BJ (cell line): ENCODE data around the gene CHMP1A. TPM values are rescaled to one million over a fixed set of nuclear protein-coding genes. Genes with fewer than 3 reads are reported as not detected.
"Not testable (repeated sequence)": the region's sequence is repeated elsewhere in the genome, so short reads cannot be mapped to it uniquely, and the experiment has no call there.

ENCODE experiments used
- CTCF ChIA-PET: fragments of 350-600 bp; formaldehyde crosslinking; extraction: SDS; loops from one replicate; lab custom pipeline; 2021; ENCODE audit warnings: antibody characterized with exemption, inconsistent platforms; lab: Yijun Ruan, JAX
- POLR2A ChIA-PET: fragments of 300-600 bp; sonication (Branson Sonifier 250); formaldehyde crosslinking; extraction: SDS; loops from one replicate; lab custom pipeline; 2021; ENCODE audit warnings: antibody characterized with exemption; lab: Charles Lee
- DNase-seq: peaks from one replicate; pipeline ENCODE4 v3.0.0-alpha.2; 2011; ENCODE audit warnings: low read depth
- H3K27me3 ChIP-seq: 2 replicates; pipeline ENCODE4 v1.6.0; 2011; ENCODE audit warnings: low read length; ENCODE audit not compliant: control insufficient read depth, insufficient read depth
- H3K36me3 ChIP-seq: 2 replicates; pipeline ENCODE4 v1.5.1; 2011; ENCODE audit warnings: low read length; ENCODE audit not compliant: control insufficient read depth, insufficient read depth
- H3K4me3 ChIP-seq: 2 replicates; pipeline ENCODE4 v1.5.1; 2011; ENCODE audit warnings: low read depth, mild to moderate bottlenecking, control low read depth, low read length
- polyA plus RNA-seq: library from polyadenylated mRNA; depleted of rRNA; stranded (reverse); fragments of >200 nt; gene quantifications from 2 replicates; pipeline ENCODE4 v1.2.3, GENCODE V29; 2011
- TF ChIP-seq, protein P1 (sequence below): IDR thresholded peaks from 2 replicates; pipeline ENCODE4 v1.5.1; 2011; ENCODE audit warnings: low read depth, mild to moderate bottlenecking, control low read depth, inconsistent platforms, low read length, moderate library complexity; ENCODE audit not compliant: insufficient read depth

Gene CHMP1A
- polyA plus RNA-seq, 1 experiment = 105 TPM

GRCh38 chr16:89667633-89668032 is 10.1 kb upstream of the CHMP1A start:
- Histone ChIP-seq H3K4me3 (no peak overlapping the region), H3K36me3 (peaks cover 1% of the 10 kb centered on the region; the same call in 1 of the 2 replicates), H3K27me3 (no peaks in the 10 kb centered on the region)
- DNase-seq = no peak
- CTCF ChIA-PET = interaction anchor here (0.8 kb wide), 1 partner anchor 53 kb away, joined by 3 read pairs; no protein-coding TSS in a partner anchor
- TF ChIP-seq, protein P1, sequence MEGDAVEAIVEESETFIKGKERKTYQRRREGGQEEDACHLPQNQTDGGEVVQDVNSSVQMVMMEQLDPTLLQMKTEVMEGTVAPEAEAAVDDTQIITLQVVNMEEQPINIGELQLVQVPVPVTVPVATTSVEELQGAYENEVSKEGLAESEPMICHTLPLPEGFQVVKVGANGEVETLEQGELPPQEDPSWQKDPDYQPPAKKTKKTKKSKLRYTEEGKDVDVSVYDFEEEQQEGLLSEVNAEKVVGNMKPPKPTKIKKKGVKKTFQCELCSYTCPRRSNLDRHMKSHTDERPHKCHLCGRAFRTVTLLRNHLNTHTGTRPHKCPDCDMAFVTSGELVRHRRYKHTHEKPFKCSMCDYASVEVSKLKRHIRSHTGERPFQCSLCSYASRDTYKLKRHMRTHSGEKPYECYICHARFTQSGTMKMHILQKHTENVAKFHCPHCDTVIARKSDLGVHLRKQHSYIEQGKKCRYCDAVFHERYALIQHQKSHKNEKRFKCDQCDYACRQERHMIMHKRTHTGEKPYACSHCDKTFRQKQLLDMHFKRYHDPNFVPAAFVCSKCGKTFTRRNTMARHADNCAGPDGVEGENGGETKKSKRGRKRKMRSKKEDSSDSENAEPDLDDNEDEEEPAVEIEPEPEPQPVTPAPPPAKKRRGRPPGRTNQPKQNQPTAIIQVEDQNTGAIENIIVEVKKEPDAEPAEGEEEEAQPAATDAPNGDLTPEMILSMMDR = no peak
- POLR2A ChIA-PET = no interaction called here

GRCh38 chr16:89667000-89667399 is 9.5 kb upstream of the CHMP1A start:
- CTCF ChIA-PET = interaction anchor here (0.8 kb wide), 1 partner anchor 52 kb away, joined by 3 read pairs; no protein-coding TSS in a partner anchor
- H3K27me3 ChIP-seq, DNase-seq, H3K36me3 ChIP-seq, H3K4me3 ChIP-seq, POLR2A ChIA-PET: not testable (repeated sequence)
- TF ChIP-seq, protein P1 = peak; percentile 44

DNA sequence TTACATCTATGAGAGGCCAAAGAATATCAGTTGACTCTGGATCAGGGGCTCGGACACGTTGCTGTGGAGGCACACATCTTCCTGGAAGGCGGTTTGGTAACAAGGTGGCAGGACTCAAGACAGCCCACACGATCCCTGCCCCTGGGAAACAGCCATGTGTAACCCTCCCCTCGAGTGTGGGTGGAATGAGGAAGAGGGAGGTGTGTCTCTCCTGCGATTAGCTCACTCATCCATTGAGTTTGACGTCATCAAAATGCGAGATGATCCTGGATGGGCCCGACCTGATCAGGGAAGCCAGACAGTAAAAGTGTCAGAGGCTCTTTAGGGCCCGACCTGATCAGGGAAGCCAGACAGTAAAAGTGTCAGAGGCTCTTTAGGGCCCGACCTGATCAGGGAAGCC is 6.7 kb upstream of the CHMP1A start:
- H3K4me3 ChIP-seq, CTCF ChIA-PET, POLR2A ChIA-PET, H3K36me3 ChIP-seq, DNase-seq, H3K27me3 ChIP-seq: not testable (repeated sequence)

- no peaks in the 10 kb centered on the region for H3K27me3 ChIP-seq
- no peak overlapping the region for H3K4me3 ChIP-seq
- ChIA-PET CTCF (no interaction called here), POLR2A (no interaction called here)
- peaks cover 3% of the 10 kb centered on the region; the same call in 1 of the 2 replicates for H3K36me3 ChIP-seq
- TF ChIP-seq, protein P1 = no peak
- no peak for DNase-seq
Measured at GRCh38 chr16:89661215-89661614, 3.7 kb upstream of the CHMP1A start.

- TF ChIP-seq, protein P1 = no peak
- ChIA-PET POLR2A (no interaction called here), CTCF (no interaction called here)
- no peaks in the 10 kb centered on the region for H3K27me3 ChIP-seq
- no peak for DNase-seq
- H3K36me3 ChIP-seq = peaks cover 3% of the 10 kb centered on the region; the same call in 1 of the 2 replicates
- H3K4me3 ChIP-seq = no peak overlapping the region
Measured at GRCh38 chr16:89660146-89660545, 2.6 kb upstream of the CHMP1A start.
